Measurements from ENCODE around the gene BLCAP.
A peak's percentile ranks its signal among the peaks of the same experiment; 100 is the strongest.

DNA sequence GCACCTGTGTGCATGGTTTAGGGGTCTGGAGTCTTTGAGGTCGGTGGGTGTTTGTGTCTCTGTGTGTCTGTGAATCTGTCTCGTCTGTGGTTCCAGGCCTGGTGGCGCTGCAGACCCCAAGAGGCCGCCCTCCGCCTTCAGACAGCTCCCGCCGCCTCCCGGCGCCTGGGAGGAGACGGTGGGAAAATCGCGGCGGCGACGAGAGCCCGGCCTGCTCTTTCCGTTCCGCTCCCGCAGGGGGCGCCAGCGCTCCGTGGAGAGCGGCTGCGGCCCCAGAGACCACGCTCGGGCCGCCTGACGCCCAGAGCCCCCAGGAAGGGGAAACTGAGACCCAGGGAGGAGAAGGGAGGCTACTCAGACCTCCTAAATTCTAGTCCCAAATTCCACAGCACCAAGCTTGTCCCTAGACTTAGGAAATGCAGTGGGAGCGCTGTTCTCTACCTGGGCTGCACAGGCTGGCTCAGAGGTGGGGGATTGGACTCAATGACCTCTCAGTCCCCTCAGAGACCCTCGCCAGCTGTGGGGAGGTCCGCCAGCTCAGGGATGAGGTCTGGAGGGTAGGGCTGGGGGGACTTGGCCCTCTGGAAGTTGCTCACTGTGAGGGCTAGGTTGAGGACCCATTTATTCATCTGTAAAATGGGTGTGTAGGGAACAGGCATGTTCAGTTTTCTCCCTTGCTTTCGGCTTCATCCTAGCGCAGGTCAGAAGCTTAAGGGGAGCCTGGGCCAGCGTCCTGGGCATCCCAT is 36.9 kb upstream of the BLCAP start:
- TF ChIP-seq, protein P1, sequence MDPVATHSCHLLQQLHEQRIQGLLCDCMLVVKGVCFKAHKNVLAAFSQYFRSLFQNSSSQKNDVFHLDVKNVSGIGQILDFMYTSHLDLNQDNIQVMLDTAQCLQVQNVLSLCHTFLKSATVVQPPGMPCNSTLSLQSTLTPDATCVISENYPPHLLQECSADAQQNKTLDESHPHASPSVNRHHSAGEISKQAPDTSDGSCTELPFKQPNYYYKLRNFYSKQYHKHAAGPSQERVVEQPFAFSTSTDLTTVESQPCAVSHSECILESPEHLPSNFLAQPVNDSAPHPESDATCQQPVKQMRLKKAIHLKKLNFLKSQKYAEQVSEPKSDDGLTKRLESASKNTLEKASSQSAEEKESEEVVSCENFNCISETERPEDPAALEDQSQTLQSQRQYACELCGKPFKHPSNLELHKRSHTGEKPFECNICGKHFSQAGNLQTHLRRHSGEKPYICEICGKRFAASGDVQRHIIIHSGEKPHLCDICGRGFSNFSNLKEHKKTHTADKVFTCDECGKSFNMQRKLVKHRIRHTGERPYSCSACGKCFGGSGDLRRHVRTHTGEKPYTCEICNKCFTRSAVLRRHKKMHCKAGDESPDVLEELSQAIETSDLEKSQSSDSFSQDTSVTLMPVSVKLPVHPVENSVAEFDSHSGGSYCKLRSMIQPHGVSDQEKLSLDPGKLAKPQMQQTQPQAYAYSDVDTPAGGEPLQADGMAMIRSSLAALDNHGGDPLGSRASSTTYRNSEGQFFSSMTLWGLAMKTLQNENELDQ (tag by site-specific recombination; IDR thresholded peaks at IDR 0.05; ENCODE audit: low read depth) = no peak
- TF ChIP-seq ZNF138 (tag by site-specific recombination; IDR thresholded peaks at IDR 0.05; ENCODE audit: borderline replicate concordance) (no peak), MZF1 (tag by site-specific recombination; IDR thresholded peaks at IDR 0.05; ENCODE audit: borderline replicate concordance) (no peak), ZNF629 (tag by site-specific recombination; IDR thresholded peaks at IDR 0.05) (no peak), GLIS1 (tag by site-specific recombination; IDR thresholded peaks at IDR 0.05) (no peak)
- TF ChIP-seq, protein P2, sequence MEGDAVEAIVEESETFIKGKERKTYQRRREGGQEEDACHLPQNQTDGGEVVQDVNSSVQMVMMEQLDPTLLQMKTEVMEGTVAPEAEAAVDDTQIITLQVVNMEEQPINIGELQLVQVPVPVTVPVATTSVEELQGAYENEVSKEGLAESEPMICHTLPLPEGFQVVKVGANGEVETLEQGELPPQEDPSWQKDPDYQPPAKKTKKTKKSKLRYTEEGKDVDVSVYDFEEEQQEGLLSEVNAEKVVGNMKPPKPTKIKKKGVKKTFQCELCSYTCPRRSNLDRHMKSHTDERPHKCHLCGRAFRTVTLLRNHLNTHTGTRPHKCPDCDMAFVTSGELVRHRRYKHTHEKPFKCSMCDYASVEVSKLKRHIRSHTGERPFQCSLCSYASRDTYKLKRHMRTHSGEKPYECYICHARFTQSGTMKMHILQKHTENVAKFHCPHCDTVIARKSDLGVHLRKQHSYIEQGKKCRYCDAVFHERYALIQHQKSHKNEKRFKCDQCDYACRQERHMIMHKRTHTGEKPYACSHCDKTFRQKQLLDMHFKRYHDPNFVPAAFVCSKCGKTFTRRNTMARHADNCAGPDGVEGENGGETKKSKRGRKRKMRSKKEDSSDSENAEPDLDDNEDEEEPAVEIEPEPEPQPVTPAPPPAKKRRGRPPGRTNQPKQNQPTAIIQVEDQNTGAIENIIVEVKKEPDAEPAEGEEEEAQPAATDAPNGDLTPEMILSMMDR (tag by site-specific recombination; IDR thresholded peaks at IDR 0.05) = peak; percentile 92
- TF ChIP-seq, protein P3, sequence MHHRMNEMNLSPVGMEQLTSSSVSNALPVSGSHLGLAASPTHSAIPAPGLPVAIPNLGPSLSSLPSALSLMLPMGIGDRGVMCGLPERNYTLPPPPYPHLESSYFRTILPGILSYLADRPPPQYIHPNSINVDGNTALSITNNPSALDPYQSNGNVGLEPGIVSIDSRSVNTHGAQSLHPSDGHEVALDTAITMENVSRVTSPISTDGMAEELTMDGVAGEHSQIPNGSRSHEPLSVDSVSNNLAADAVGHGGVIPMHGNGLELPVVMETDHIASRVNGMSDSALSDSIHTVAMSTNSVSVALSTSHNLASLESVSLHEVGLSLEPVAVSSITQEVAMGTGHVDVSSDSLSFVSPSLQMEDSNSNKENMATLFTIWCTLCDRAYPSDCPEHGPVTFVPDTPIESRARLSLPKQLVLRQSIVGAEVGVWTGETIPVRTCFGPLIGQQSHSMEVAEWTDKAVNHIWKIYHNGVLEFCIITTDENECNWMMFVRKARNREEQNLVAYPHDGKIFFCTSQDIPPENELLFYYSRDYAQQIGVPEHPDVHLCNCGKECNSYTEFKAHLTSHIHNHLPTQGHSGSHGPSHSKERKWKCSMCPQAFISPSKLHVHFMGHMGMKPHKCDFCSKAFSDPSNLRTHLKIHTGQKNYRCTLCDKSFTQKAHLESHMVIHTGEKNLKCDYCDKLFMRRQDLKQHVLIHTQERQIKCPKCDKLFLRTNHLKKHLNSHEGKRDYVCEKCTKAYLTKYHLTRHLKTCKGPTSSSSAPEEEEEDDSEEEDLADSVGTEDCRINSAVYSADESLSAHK (tag by site-specific recombination; IDR thresholded peaks at IDR 0.05) = no peak

All from HEK293 (cell line).